Uterus (tissue), 4 donors: ENCODE data around the gene GDPD3. TPM values are rescaled to one million over a fixed set of nuclear protein-coding genes. Genes with fewer than 3 reads are reported as not detected.
"Not testable (repeated sequence)": the region's sequence is repeated elsewhere in the genome, so short reads cannot be mapped to it uniquely, and the experiment has no call there.

Experiments used
- DNase-seq, 2 donors: peaks; one replicate each; pipeline ENCODE4 v3.0.0-alpha.2; 2019 to 2020
- H3K27ac ChIP-seq, 2 donors: fragments of 200-600 bp; sonication (generic); 1 replicate in 1 of 2; 2 replicates in 1 of 2; pipeline ENCODE4 v1.5.1; 2016 to 2018
- H3K27me3 ChIP-seq, 2 donors: fragments of 200-600 bp; sonication (generic); one replicate each; pipeline ENCODE4 v1.5.1; 2018 to 2019; ENCODE audit warnings: control low read depth in 1 of 2
- H3K36me3 ChIP-seq, 2 donors: fragments of 200-600 bp; sonication (generic); one replicate each; pipeline ENCODE4 v1.5.1; 2019; ENCODE audit warnings: control low read depth in 1 of 2
- H3K4me1 ChIP-seq, 2 donors: fragments of 200-600 bp; sonication (generic); one replicate each; pipeline ENCODE4 v1.5.1; 2018 to 2019; ENCODE audit warnings: control low read depth in 1 of 2
- H3K4me3 ChIP-seq, 2 donors: fragments of 200-600 bp; sonication (generic); 1 replicate in 1 of 2; 2 replicates in 1 of 2; pipeline ENCODE4 v1.5.1; 2018 to 2019; ENCODE audit warnings: mild to moderate bottlenecking in 1 of 2
- H3K9me3 ChIP-seq, 2 donors: fragments of 200-600 bp; sonication (generic); one replicate each; pipeline ENCODE4 v1.5.1; 2019; ENCODE audit warnings: control low read depth in 1 of 2
- CTCF ChIP-seq, 4 experiments: fragments of 200-600 bp in 2 of 4; fragments of 450-650 bp in 2 of 4; sonication (generic) in 2 of 4; IDR thresholded peaks; one replicate each; pipeline ENCODE4 v1.5.1; 2016 to 2019; ENCODE audit warnings: antibody characterized with exemption in 4 of 4, mild to moderate bottlenecking in 2 of 4, moderate library complexity in 1 of 4
- POLR2A ChIP-seq, 2 donors: fragments of 450-650 bp; IDR thresholded peaks; one replicate each; pipeline ENCODE4 v1.6.1; 2016; ENCODE audit warnings: antibody characterized with exemption in 2 of 2, mild to moderate bottlenecking in 1 of 2, moderate library complexity in 1 of 2
- intact Hi-C: fragments of 100-400 bp; cut with DNase I; formaldehyde crosslinking; loops from one replicate; pipeline ENCODE4 v1.15.1; 2023; ENCODE audit warnings: low total_unique reads
- total RNA-seq, 4 donors: library from RNA; depleted of rRNA in 3 of 4; stranded (reverse); fragments of >200 nt in 3 of 4; gene quantifications; one replicate each; pipeline versions ENCODE4 v1.1.0 to v1.2.4, GENCODE V29; 2014 to 2023
- donor health status: DM: yes; HTN: yes; CAD: no.

GDPD3 gene
- total RNA-seq, 4 donors from 2014 or later, result 1.4 to 16.7 (median 2.3) TPM; not detected in 1

GRCh38 chr16:30136971-30137605 lies 23.8 kb upstream of the GDPD3 start:
- DNase-seq, result no peak
- Histone ChIP-seq H3K27ac (no peak overlapping the region), H3K36me3 (no peaks in the 10 kb centered on the region), H3K4me1 (no peaks in the 10 kb centered on the region), H3K4me3 (no peak overlapping the region), H3K27me3 (no peaks in the 10 kb centered on the region), H3K9me3 (no peaks in the 10 kb centered on the region)
- intact Hi-C loops, result no loop called here
- TF ChIP-seq CTCF (IDR thresholded peaks at IDR 0.05) (no peak), POLR2A (IDR thresholded peaks at IDR 0.05) (no peak)

- Histone ChIP-seq H3K4me1 (no peaks in the 10 kb centered on the region), H3K27me3 (no peaks in the 10 kb centered on the region), H3K9me3 (no peaks in the 10 kb centered on the region), H3K4me3 (no peak overlapping the region), H3K36me3 (no peaks in the 10 kb centered on the region), H3K27ac (no peak overlapping the region)
- DNase-seq, result no peak
- intact Hi-C loops, result no loop called here
- TF ChIP-seq POLR2A (IDR thresholded peaks at IDR 0.05) (no peak), CTCF (IDR thresholded peaks at IDR 0.05) (no peak)
Measured at GRCh38 chr16:30132591-30132990, 19.3 kb upstream of the GDPD3 start.

GRCh38 chr16:30131869-30132475 lies 18.6 kb upstream of the GDPD3 start:
- Histone ChIP-seq H3K4me3 (no peak overlapping the region), H3K36me3 (no peaks in the 10 kb centered on the region), H3K27me3 (no peaks in the 10 kb centered on the region), H3K27ac (no peak overlapping the region), H3K9me3 (no peaks in the 10 kb centered on the region), H3K4me1 (no peaks in the 10 kb centered on the region)
- TF ChIP-seq POLR2A (IDR thresholded peaks at IDR 0.05) (no peak), CTCF (IDR thresholded peaks at IDR 0.05) (no peak)
- intact Hi-C loops, result no loop called here
- DNase-seq, result no peak

- TF ChIP-seq CTCF (IDR thresholded peaks at IDR 0.05) (no peak), POLR2A (IDR thresholded peaks at IDR 0.05) (no peak)
- Histone ChIP-seq H3K9me3 (no peaks in the 10 kb centered on the region), H3K27ac (no peak overlapping the region), H3K36me3 (no peaks in the 10 kb centered on the region), H3K27me3 (no peaks in the 10 kb centered on the region), H3K4me3 (no peak overlapping the region), H3K4me1 (no peaks in the 10 kb centered on the region)
- intact Hi-C loops, result no loop called here
- no peak for DNase-seq
Measured at GRCh38 chr16:30127993-30128392, 14.7 kb upstream of the GDPD3 start.

- H3K36me3 ChIP-seq, H3K4me1 ChIP-seq, intact Hi-C loops, H3K27ac ChIP-seq, H3K27me3 ChIP-seq, H3K4me3 ChIP-seq, DNase-seq, H3K9me3 ChIP-seq: not testable (repeated sequence)
Measured at GRCh38 chr16:30125690-30126089, 12.4 kb upstream of the GDPD3 start.
